Prostate gland (tissue), 2 donors: ENCODE results near the gene PRKD3.

ENCODE experiments used
- POLR2A ChIP-seq: fragments of 450-650 bp; IDR thresholded peaks from one replicate; pipeline ENCODE4 v1.6.1; 2016; ENCODE audit warnings: antibody characterized with exemption, mild to moderate bottlenecking
- TF ChIP-seq, protein P1 (sequence below), 4 experiments: fragments of 200-600 bp in 2 of 4; fragments of 450-650 bp in 2 of 4; sonication (generic) in 2 of 4; IDR thresholded peaks; 1 replicate in 3 of 4; 2 replicates in 1 of 4; pipeline ENCODE4 v1.5.1; 2016 to 2019; ENCODE audit warnings: antibody characterized with exemption in 4 of 4, mild to moderate bottlenecking in 2 of 4, moderate library complexity in 2 of 4

DNA sequence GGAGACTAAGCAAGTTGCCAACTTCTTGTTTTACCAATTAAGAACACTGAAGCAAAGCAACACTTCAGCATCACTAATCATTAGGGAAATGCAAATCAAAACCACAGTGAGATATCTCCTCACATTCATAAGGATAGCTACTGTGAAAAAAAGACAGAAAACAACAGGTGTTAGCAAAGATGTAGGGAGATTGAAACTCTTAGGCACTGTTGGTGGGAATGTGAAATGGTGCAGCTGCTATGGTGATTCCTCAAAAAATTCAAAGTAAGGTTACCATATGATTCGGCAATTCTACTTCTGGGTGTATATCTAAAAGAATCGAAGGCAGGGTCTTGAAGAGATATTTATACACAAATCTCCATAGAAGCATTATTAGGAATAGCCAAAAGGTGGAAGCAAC, 8.6 kb upstream of the PRKD3 start:
- TF ChIP-seq, protein P1, sequence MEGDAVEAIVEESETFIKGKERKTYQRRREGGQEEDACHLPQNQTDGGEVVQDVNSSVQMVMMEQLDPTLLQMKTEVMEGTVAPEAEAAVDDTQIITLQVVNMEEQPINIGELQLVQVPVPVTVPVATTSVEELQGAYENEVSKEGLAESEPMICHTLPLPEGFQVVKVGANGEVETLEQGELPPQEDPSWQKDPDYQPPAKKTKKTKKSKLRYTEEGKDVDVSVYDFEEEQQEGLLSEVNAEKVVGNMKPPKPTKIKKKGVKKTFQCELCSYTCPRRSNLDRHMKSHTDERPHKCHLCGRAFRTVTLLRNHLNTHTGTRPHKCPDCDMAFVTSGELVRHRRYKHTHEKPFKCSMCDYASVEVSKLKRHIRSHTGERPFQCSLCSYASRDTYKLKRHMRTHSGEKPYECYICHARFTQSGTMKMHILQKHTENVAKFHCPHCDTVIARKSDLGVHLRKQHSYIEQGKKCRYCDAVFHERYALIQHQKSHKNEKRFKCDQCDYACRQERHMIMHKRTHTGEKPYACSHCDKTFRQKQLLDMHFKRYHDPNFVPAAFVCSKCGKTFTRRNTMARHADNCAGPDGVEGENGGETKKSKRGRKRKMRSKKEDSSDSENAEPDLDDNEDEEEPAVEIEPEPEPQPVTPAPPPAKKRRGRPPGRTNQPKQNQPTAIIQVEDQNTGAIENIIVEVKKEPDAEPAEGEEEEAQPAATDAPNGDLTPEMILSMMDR (IDR thresholded peaks at IDR 0.05), result no peak
- no peak for TF ChIP-seq POLR2A
